ENCODE measurements around the gene UPF1.

Gene UPF1

DNA sequence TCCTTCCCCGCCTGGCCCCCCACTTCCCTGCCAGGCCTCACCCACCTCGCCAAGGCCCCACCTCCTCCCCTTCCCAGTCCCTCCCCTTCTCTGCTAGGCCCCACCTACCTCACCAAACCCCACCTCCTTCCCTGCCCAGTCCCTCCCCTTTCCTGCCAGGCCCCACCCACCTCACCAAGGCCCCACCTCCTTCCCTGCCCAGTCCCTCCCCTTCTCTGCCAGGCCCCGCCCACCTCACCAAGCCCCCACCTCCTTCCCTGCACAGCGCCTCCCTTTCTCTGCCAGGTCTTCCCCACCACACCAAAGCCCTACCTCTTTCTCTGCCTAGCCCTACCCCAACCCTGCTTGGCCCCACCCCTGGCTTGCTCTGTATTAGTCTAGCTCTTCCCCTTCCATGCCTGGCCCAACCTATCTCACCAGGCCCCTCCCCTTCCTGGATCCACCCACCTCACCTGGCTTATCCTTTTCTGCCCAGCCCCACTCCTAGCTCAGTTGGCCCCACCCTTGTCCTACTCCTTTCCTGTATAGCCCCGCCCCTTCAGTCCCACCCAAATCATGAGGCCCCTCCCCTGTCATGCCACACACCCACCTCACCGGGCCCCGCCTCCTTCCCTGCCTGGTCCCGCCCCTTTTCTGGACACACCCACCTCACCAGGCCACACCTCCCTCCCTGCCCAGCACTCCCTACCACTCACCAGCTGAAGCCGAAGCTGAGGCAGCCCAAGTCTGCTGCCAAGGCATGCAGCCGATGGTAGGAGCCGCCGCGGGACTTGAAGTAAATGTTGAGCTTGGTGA is 48.0 kb downstream of the UPF1 start:
- no peak for DNase-seq (ENCODE audit: low read depth)
- TF ChIP-seq, protein P1, sequence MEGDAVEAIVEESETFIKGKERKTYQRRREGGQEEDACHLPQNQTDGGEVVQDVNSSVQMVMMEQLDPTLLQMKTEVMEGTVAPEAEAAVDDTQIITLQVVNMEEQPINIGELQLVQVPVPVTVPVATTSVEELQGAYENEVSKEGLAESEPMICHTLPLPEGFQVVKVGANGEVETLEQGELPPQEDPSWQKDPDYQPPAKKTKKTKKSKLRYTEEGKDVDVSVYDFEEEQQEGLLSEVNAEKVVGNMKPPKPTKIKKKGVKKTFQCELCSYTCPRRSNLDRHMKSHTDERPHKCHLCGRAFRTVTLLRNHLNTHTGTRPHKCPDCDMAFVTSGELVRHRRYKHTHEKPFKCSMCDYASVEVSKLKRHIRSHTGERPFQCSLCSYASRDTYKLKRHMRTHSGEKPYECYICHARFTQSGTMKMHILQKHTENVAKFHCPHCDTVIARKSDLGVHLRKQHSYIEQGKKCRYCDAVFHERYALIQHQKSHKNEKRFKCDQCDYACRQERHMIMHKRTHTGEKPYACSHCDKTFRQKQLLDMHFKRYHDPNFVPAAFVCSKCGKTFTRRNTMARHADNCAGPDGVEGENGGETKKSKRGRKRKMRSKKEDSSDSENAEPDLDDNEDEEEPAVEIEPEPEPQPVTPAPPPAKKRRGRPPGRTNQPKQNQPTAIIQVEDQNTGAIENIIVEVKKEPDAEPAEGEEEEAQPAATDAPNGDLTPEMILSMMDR (IDR thresholded peaks at IDR 0.05; ENCODE audit: control insufficient read depth, insufficient read depth, low read depth, low read length, missing control alignments), result no peak
- H3K4me3 ChIP-seq (ENCODE audit: control insufficient read depth, low read depth, low read length), result no peak overlapping the region

DNA sequence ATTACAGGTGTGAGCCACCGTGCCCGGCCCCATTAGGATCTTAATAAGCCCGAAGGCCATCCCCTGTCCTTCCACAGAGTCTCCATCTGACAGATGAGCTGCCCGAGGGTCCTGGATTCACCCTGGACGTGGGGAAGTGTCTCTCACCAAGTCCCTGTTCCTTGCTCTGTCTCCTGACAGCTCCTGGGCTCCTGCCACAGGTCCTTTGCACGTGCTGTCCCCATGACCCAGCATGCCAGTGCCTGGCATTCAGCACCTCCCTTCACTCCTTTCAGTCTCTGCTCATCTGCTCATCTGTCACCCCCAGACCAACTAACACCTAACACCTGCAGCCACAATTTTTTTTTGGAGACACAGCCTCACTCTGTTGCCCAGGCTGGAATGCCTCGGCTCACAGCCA is 49.7 kb downstream of the UPF1 start:
- TF ChIP-seq, protein P1 (IDR thresholded peaks at IDR 0.05; ENCODE audit: control insufficient read depth, insufficient read depth, low read depth, low read length, missing control alignments), result no peak
- no peak for DNase-seq (ENCODE audit: low read depth)
- no peak overlapping the region for H3K4me3 ChIP-seq (ENCODE audit: control insufficient read depth, low read depth, low read length)

DNA sequence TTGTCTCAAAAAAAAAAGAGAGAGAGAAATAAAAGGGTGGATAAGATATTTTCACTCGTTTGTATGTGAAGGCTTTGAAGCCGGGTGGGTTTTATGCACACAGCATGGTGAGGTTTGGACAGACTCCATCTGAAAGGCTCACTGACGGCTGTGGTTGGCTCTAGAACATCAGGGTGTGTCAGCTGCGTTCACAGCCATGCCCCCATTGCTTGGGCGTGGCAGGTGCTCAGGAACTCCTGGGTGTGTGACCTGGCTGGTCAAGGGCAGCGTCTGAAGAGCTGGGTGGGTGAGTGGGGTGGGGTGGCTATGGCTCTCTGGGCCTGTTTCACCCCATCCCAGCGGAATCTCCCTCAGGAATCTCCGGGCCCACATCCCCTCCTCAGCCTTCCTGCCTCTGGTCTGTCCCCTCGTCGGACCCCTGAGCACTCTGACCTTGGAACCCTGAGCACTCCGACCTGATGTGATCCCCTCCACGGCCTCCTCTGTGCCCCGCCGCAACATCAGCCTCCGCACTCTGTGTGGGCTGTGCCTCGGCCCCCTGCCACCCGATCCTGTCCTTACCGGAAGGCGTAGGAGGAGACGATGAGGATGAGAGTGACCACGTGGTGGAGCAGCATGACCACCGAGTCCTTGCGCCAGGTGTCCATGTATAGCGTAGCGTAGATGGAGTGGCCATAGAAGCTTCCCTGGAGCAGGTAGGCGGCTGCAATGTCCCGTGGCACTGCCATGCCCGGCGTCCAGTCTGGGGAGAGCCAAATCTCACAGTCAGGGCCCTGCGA is 52.0 kb downstream of the UPF1 start:
- DNase-seq (ENCODE audit: low read depth), result no peak
- TF ChIP-seq, protein P1 (IDR thresholded peaks at IDR 0.05; ENCODE audit: control insufficient read depth, insufficient read depth, low read depth, low read length, missing control alignments), result no peak
- H3K4me3 ChIP-seq (ENCODE audit: control insufficient read depth, low read depth, low read length), result no peak overlapping the region

DNA sequence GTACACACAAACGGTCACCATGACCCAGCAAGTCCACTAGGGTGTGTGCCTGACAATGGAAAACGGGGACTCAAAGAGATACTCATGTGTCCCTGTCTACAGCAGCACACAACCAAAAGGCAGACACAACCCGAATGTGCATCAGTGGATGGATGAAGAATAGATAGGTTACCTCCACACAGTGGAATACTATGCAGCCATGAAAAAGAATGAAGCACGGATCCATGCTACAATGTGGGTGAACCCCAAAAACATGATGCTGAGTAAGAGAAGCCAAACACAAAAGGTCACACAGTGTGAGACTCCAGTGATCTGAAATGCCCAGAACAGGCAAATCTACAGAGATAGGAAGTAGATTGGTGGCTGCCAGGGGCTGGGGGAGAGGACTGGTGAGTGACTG is 55.2 kb downstream of the UPF1 start:
- TF ChIP-seq, protein P1 (IDR thresholded peaks at IDR 0.05; ENCODE audit: control insufficient read depth, insufficient read depth, low read depth, low read length, missing control alignments), result no peak
- no peak overlapping the region for H3K4me3 ChIP-seq (ENCODE audit: control insufficient read depth, low read depth, low read length)
- DNase-seq (ENCODE audit: low read depth), result no peak

DNA sequence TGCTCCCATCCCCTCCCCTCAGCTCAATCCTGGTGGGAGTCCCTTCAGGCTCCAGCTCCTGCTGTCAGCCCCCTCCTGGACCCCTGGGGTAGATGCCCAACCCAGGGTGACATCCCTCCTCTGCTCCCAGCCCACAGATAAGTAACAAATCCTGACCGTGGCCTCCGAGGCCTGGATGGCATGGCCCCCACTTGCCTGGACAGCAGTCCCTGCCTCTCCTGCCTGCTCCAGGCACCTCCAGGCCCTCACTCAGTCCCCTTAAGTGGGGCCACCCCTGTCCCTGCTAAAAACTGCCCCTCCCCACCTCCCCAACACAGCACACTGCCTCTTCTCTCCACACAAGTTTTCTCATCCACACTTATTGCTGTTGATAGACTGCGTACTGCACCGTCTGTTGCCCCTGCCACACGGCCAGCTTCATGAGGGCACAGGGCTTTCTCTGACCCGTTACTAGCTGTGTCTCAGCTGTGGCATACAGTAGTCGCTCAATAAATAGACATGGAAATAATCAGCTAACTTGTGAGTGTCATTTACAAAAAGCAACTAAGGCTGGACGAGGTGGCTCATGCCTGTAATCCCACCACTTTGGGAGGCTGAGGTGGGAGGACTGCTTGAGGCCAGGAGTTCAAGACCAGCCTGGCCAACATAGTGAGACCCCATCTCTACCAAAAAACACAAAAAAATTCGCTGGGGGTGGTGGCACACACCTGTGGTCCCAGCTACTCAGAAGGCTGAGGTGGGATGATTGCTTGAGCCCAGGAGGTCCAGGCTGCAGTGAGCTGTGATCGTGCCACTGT is 58.4 kb downstream of the UPF1 start:
- no peak overlapping the region for H3K4me3 ChIP-seq (ENCODE audit: control insufficient read depth, low read depth, low read length)
- TF ChIP-seq, protein P1 (IDR thresholded peaks at IDR 0.05; ENCODE audit: control insufficient read depth, insufficient read depth, low read depth, low read length, missing control alignments), result no peak
- DNase-seq (ENCODE audit: low read depth), result no peak

DNA sequence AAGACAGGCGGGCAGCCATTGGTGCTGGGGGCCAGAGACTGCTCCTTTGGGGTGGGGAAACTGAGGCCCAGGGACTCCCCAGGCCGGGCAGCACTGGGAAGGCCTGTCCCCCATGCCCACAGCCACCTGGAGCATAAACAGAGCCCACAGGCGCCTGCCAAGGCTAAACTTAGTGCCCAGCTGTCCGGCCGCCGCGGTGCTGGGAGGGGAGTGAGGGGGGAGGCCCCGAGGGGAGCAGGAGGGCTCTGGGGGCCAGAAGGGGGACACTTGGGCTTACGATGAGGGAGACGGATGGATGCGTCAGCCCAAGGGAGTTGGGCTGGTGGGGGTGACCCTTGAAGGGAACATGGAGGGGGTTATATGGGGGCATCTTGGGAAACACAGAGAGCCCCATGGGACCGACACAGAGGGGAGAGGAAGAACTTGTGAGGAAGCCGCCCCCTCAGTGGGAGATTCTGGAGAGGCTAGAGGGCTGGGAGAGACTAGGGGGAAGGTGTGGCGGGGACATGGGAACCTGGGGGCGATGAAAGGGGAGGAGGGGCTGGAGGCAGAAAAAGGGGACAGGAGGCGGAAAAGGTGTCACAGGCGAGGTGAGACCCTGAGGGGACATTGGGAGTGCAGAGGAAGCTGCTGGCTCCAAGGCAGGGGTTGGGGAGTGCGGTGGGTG is 62.0 kb downstream of the UPF1 start:
- H3K4me3 ChIP-seq (ENCODE audit: control insufficient read depth, low read depth, low read length), result no peak overlapping the region
- no peak for DNase-seq (ENCODE audit: low read depth)

More for the DNA sequence above, 62.0 kb downstream of the UPF1 start:
- TF ChIP-seq, protein P1 (IDR thresholded peaks at IDR 0.05; ENCODE audit: control insufficient read depth, insufficient read depth, low read depth, low read length, missing control alignments), result no peak

Data from AG09309 (cell line).